GM23338 (cell line): Measurements from ENCODE around the gene RPL31. TPM values are rescaled to one million over a fixed set of nuclear protein-coding genes. Genes with fewer than 3 reads are reported as not detected.

Experiments used
- ATAC-seq: fragments of 200-7000 bp; cut with Tn5 transposase; 3 replicates; pipeline ENCODE4 v1.9.1; 2020
- DNase-seq: peaks from one replicate; pipeline ENCODE4 v3.0.0-alpha.2; 2015; ENCODE audit warnings: low spot score
- H2AFZ ChIP-seq: fragments of 200-600 bp; sonication (generic); 2 replicates; pipeline ENCODE4 v1.8.0; 2016; ENCODE audit warnings: antibody characterized with exemption, mild to moderate bottlenecking, moderate library complexity
- H3F3A ChIP-seq: fragments of 200-600 bp; sonication (generic); replicated peaks from 2 replicates; pipeline ENCODE4 v1.8.0; 2017; ENCODE audit warnings: antibody characterized with exemption, mixed run types, low read depth
- H3K27ac ChIP-seq: fragments of 200-600 bp; sonication (generic); 2 replicates; pipeline ENCODE4 v1.6.1; 2016; ENCODE audit warnings: low read depth
- H3K27me3 ChIP-seq: fragments of 200-600 bp; sonication (generic); 2 replicates; pipeline ENCODE4 v1.8.0; 2016; ENCODE audit warnings: mild to moderate bottlenecking, mixed run types, moderate library complexity; ENCODE audit not compliant: insufficient read depth
- H3K36me3 ChIP-seq: fragments of 200-600 bp; sonication (generic); 2 replicates; pipeline ENCODE4 v1.8.0; 2016; ENCODE audit warnings: mild to moderate bottlenecking; ENCODE audit not compliant: insufficient read depth
- H3K4me1 ChIP-seq: fragments of 200-600 bp; sonication (generic); 2 replicates; pipeline ENCODE4 v1.8.0; 2016; ENCODE audit warnings: mild to moderate bottlenecking, moderate library complexity; ENCODE audit not compliant: insufficient read depth
- H3K4me2 ChIP-seq: fragments of 200-600 bp; sonication (generic); 2 replicates; pipeline ENCODE4 v1.7.1; 2017; ENCODE audit warnings: mixed run types
- H3K4me3 ChIP-seq: fragments of 200-600 bp; sonication (generic); 2 replicates; pipeline ENCODE4 v1.6.1; 2016; ENCODE audit warnings: mixed run types
- H3K79me2 ChIP-seq: fragments of 200-600 bp; sonication (generic); replicated peaks from 2 replicates; pipeline ENCODE4 v1.8.0; 2017; ENCODE audit warnings: mild to moderate bottlenecking; ENCODE audit not compliant: insufficient read depth
- H3K9me2 ChIP-seq: fragments of 200-600 bp; sonication (generic); 2 replicates; pipeline ENCODE4 v1.8.0; 2017; ENCODE audit not compliant: insufficient read depth
- H4K20me1 ChIP-seq: fragments of 200-600 bp; sonication (generic); replicated peaks from 2 replicates; pipeline ENCODE4 v1.8.0; 2017; ENCODE audit warnings: mild to moderate bottlenecking; ENCODE audit not compliant: insufficient read depth
- H3K27ac Mint-ChIP-seq: 2 replicates; pipeline ENCODE4 v1.8.0; 2020; ENCODE audit warnings: inconsistent platforms, mild to moderate bottlenecking, moderate library complexity, mixed read lengths
- H3K27me3 Mint-ChIP-seq: 3 replicates; pipeline ENCODE4 v1.8.0; 2022; ENCODE audit warnings: low read depth, mild to moderate bottlenecking, moderate library complexity, mixed read lengths, inconsistent platforms; ENCODE audit not compliant: insufficient read depth, poor library complexity
- H3K36me3 Mint-ChIP-seq: 3 replicates; pipeline ENCODE4 v1.8.0; 2021; ENCODE audit warnings: low read depth, mild to moderate bottlenecking, inconsistent platforms, moderate library complexity, mixed read lengths
- H3K4me1 Mint-ChIP-seq: 3 replicates; pipeline ENCODE4 v1.8.0; 2020; ENCODE audit warnings: mild to moderate bottlenecking, inconsistent platforms, mixed read lengths
- H3K4me3 Mint-ChIP-seq: 3 replicates; pipeline ENCODE4 v1.8.0; 2021; ENCODE audit warnings: moderate library complexity, mild to moderate bottlenecking, inconsistent platforms, mixed read lengths
- H3K9me3 Mint-ChIP-seq: 3 replicates; pipeline ENCODE4 v1.8.0; 2020; ENCODE audit warnings: moderate library complexity, mild to moderate bottlenecking, inconsistent platforms, mixed read lengths
- CREB1 ChIP-seq: fragments of 250-450 bp; sonication (Bioruptor Pico); IDR thresholded peaks from 2 replicates; pipeline ENCODE4 v1.5.0; 2020; ENCODE audit warnings: low read depth, mild to moderate bottlenecking, moderate library complexity
- ETS1 ChIP-seq: IDR thresholded peaks from 2 replicates; pipeline ENCODE4 v1.6.1; 2016; ENCODE audit warnings: antibody characterized with exemption
- EZH2 ChIP-seq: fragments of 200-600 bp; sonication (generic); IDR thresholded peaks from one replicate; pipeline ENCODE4 v1.8.0; 2017; ENCODE audit warnings: antibody characterized with exemption, mild to moderate bottlenecking, low read depth; ENCODE audit not compliant: unreplicated experiment
- EZH2phosphoT487 ChIP-seq: fragments of 200-600 bp; sonication (generic); IDR thresholded peaks from one replicate; pipeline ENCODE4 v1.8.1; 2018; ENCODE audit warnings: antibody characterized with exemption; ENCODE audit not compliant: unreplicated experiment
- JUNB ChIP-seq: IDR thresholded peaks from one replicate; pipeline ENCODE4 v1.6.1; 2016; ENCODE audit warnings: antibody characterized with exemption; ENCODE audit not compliant: unreplicated experiment
- NANOG ChIP-seq: IDR thresholded peaks from 2 replicates; pipeline ENCODE4 v1.6.1; 2016; ENCODE audit warnings: antibody characterized with exemption, borderline replicate concordance
- POLR2AphosphoS5 ChIP-seq: IDR thresholded peaks from 2 replicates; pipeline ENCODE4 v1.6.1; 2016; ENCODE audit warnings: antibody characterized with exemption, low read depth
- REST ChIP-seq: IDR thresholded peaks from one replicate; pipeline ENCODE4 v1.6.1; 2018; ENCODE audit warnings: antibody characterized with exemption; ENCODE audit not compliant: unreplicated experiment
- ZNF331 ChIP-seq: fragments of 250-450 bp; sonication (Bioruptor Pico); IDR thresholded peaks from 2 replicates; pipeline ENCODE4 v1.5.0; 2020; ENCODE audit warnings: low read depth, mild to moderate bottlenecking, moderate library complexity
- ZNF462 ChIP-seq: fragments of 250-450 bp; sonication (Bioruptor Pico); IDR thresholded peaks from 2 replicates; pipeline ENCODE4 v1.5.0; 2020; ENCODE audit warnings: mild to moderate bottlenecking, moderate library complexity
- polyA plus RNA-seq: library from polyadenylated mRNA; unstranded; fragments of >200 nt; fragmentation: Nextera tagmentation; extraction: Ambion mirVana; gene quantifications from 2 replicates; pipeline ENCODE4 v1.2.1, GENCODE V29; 2016
- total RNA-seq: library from RNA; depleted of rRNA; stranded (reverse); fragments of >200 nt; shearing (Covaris generic); gene quantifications from 2 replicates; pipeline ENCODE4 v1.2.3, GENCODE V29; 2014

RPL31 gene
- total and polyA plus RNA-seq, 2 experiments from 2014 or later = 819 to 3,213 TPM

GRCh38 chr2:100977511-100977910 is 24.6 kb upstream of the RPL31 start:
- Histone ChIP-seq H3K4me3 (no peak overlapping the region), H3K79me2 (no peaks in the 10 kb centered on the region), H3K36me3 (no peaks in the 10 kb centered on the region; the same call in 1 of the 2 replicates), H3K27me3 (no peaks in the 10 kb centered on the region), H3K9me2 (no peaks in the 10 kb centered on the region), H3K27ac (no peak overlapping the region), H2AFZ (no peak overlapping the region), H3F3A (no peaks in the 10 kb centered on the region), H4K20me1 (no peaks in the 10 kb centered on the region), H3K4me1 (peaks cover 6% of the 10 kb centered on the region; the same call in 1 of the 2 replicates), H3K4me2 (no peak overlapping the region)
- Mint-ChIP-seq H3K36me3 (no peaks in the 10 kb centered on the region), H3K27me3 (peaks cover 2% of the 10 kb centered on the region), H3K27ac (no peak overlapping the region), H3K4me3 (no peak overlapping the region), H3K9me3 (no peaks in the 10 kb centered on the region), H3K4me1 (peaks cover 12% of the 10 kb centered on the region)
- ATAC-seq = no peak
- TF ChIP-seq CREB1 = no peak
- no peak for TF ChIP-seq POLR2AphosphoS5
- no peak for TF ChIP-seq ETS1
- no peak for TF ChIP-seq JUNB
- no peak for TF ChIP-seq ZNF331 (CRISPR knock-in tag)
- no peak for TF ChIP-seq EZH2
- no peak for TF ChIP-seq NANOG
- TF ChIP-seq ZNF462 = no peak
- TF ChIP-seq REST = no peak
- TF ChIP-seq EZH2phosphoT487 = no peak
- DNase-seq = no peak
